ENCODE results near the gene KRT25.

GRCh38 chr17:40782450-40782849 lies 27.3 kb upstream of the KRT25 start, which contains the start of gene KRT27:
- TF ChIP-seq CTCF (conservative IDR thresholded peaks at IDR 0.05 in 1 of 2, IDR thresholded peaks at IDR 0.05 in 1 of 2; ENCODE audit: extremely low read depth in 1 of 2, insufficient read depth in 1 of 2, low read depth in 1 of 2, low read length in 2 of 2) = no peak
- TF ChIP-seq EZH2 (IDR thresholded peaks at IDR 0.05; ENCODE audit: borderline replicate concordance, low read length) = no peak
